K562 treated with DMSO at 1 percent for 4 hours (cell line): ENCODE measurements around the gene OR2T10. TPM values are rescaled to one million over a fixed set of nuclear protein-coding genes. Genes with fewer than 3 reads are reported as not detected.

Experiments
- total RNA-seq: library from RNA; unstranded; fragments of 300-600 nt; gene quantifications from 2 replicates; pipeline ENCODE4 v1.2.3, GENCODE V29; 2022; ENCODE audit not compliant: insufficient read depth

Gene OR2T10, protein sequence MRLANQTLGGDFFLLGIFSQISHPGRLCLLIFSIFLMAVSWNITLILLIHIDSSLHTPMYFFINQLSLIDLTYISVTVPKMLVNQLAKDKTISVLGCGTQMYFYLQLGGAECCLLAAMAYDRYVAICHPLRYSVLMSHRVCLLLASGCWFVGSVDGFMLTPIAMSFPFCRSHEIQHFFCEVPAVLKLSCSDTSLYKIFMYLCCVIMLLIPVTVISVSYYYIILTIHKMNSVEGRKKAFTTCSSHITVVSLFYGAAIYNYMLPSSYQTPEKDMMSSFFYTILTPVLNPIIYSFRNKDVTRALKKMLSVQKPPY
- not detected in 2 replicates for total RNA-seq

DNA sequence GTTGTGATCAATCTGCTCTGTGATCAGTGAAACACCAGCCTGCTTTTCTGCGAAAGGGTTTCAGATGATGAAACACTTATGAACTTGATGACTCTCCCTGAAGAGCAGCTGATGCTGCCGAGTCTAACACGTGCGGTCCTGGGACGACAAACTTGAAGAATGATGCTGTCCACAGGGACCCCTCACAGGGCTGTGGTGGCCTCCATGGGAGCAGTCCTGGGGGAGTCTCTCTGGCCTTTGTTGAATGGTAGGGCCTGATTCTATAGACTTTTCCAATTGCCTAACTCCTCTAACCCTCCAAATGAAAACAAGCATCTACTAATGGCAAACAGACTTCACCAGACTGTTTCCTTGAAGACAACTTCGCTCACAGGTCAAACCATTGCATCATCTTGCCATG lies at the start of gene OR2T10:
OR2T10 (minus strand) TSS at position 112 of the 400 bp plus-strand sequence. CDS start 3,932 bp downstream, outside the sequence.

DNA sequence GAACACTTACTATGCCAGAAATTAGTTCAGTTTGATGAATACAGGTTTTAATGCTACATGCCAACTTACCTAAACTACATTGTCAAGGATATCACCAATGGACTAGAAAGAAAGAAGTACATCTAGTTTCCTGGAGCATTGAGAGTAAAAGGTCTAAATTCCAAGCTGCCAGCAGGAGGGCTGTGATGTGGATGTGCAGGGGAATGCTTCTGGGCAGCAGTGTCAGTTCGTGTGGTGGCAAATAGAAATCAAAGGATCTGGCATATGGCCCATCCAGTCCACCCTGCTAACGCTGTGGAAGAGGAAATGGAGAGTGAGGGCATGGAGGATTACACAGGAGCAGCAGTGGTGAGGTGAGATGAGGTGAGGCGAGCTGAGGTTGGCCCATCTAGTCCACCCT lies 47.7 kb upstream of the OR2T10 start, which contains the start of gene OR2T35:
OR2T35 (minus strand) TSS at position 101 of the 400 bp plus-strand sequence. CDS start 6,020 bp downstream, outside the sequence.

DNA sequence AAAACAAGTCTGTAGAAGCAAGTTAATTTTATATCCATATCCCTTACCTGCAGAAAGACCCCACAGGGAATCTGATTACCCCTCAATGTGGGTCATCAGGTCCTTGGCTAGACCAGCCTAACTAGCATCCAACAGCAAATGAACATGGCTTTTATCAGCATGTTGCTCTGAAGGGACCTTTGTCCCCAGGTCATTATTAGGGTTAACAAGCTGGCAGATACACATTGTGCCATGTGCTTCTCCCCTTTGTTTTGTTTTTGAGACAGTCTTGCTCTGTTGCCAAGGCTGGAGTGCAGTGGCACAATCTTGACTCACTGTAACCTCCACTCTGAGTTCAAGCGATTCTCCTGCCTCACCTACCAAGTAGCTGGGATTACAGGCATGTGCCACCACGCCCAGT lies 37.5 kb upstream of the OR2T10 start, which contains the start of gene OR2T11:
OR2T11 (minus strand) TSS at position 101 of the 400 bp plus-strand sequence. CDS start 7,963 bp downstream, outside the sequence.

DNA sequence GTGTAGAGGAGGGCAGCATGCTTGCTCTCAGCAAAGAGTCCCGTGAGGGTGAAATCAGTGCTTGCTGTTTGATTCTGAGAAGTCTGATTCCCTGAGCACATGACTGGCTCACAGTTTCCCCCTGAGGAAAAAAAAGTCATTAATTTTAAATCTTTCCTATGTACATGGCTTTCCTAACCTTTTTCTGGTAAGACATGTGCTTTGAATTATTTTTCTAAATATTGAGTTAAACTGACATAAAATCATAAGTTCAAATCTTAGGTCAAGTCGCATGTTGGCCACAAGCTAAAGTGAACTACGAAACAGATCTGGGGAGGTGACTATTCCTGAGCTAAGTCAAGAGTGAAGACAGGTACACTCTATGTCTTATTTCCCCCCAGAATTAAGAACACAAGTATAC lies 22.8 kb downstream of the OR2T10 start, which contains the start of gene OR2T34:
OR2T34 (minus strand) TSS at position 101 of the 400 bp plus-strand sequence; CDS start at position 101, 0 bp downstream.

DNA sequence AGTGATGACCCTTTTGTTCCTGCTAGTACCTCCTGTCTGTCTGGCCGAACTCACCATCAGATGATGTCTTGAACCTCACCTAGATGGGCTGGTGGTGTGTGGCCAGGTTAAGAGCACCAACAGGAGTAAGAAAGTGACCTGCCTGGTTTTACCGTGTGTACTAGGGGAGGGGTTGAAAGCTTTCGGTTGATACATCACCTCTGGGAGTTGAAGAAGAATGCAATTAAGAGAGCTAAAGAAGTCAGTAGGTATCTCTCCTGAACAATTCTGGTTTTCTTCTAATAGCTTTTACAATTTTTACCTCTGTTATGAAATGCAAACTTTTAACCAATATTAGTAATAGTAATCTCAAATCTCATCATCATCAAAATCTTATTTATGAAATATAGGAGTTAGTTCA lies 34.8 kb downstream of the OR2T10 start, which contains the start of gene OR2T29:
OR2T29 (minus strand) TSS at position 101 of the 400 bp plus-strand sequence. CDS start 3,281 bp downstream, outside the sequence.

Other genes starting within 250 kb of the OR2T10 start
- gene OR14C36, start 248.9 kb downstream of the OR2T10 start, total RNA-seq, result not detected in 2 replicates
- gene OR2T4, start 236.0 kb downstream of the OR2T10 start, total RNA-seq, result not detected in 2 replicates
- not detected in 2 replicates for gene OR2T6, start 222.0 kb downstream of the OR2T10 start, total RNA-seq
- not detected in 2 replicates for gene OR2T1, start 194.7 kb downstream of the OR2T10 start, total RNA-seq
- gene OR2T2, start 152.1 kb downstream of the OR2T10 start, total RNA-seq, result not detected in 2 replicates
- gene OR2T3, start 124.3 kb downstream of the OR2T10 start, total RNA-seq, result not detected in 2 replicates
- gene OR2T5, start 109.1 kb downstream of the OR2T10 start, total RNA-seq, result not detected in 2 replicates
- gene OR2G6, start 89.6 kb downstream of the OR2T10 start, total RNA-seq, result not detected in 2 replicates
- not detected in 2 replicates for gene OR2T29, start 34.9 kb downstream of the OR2T10 start, total RNA-seq
- gene OR2T34, start 22.9 kb downstream of the OR2T10 start, total RNA-seq, result not detected in 2 replicates
- gene OR2T11, start 37.4 kb upstream of the OR2T10 start, total RNA-seq, result not detected in 2 replicates
- not detected in 2 replicates for gene OR2T35, start 47.6 kb upstream of the OR2T10 start, total RNA-seq
- gene OR2T27, start 57.8 kb upstream of the OR2T10 start, total RNA-seq, result not detected in 2 replicates
- gene OR14I1, start 105.1 kb upstream of the OR2T10 start, total RNA-seq, result not detected in 2 replicates
- gene LYPD8, start 158.1 kb upstream of the OR2T10 start, total RNA-seq, result 1.3 and 1.8 TPM in 2 replicates
- gene SH3BP5L, start 228.2 kb upstream of the OR2T10 start, total RNA-seq, result 24.3 and 28.1 TPM in 2 replicates
- gene ZNF672, start 240.5 kb upstream of the OR2T10 start, total RNA-seq, result 50.2 and 56.4 TPM in 2 replicates